DND-41 (cell line): Measurements from ENCODE around the gene EXOSC7.

Experiments
- ATAC-seq: fragments of 200-7000 bp; cut with Tn5 transposase; 3 replicates; pipeline ENCODE4 v1.9.1; 2021; ENCODE audit warnings: low read depth; ENCODE audit not compliant: insufficient read depth
- DNase-seq: peaks from one replicate; pipeline ENCODE4 v3.0.0-alpha.2; 2020
- H2AFZ ChIP-seq: 2 replicates; pipeline ENCODE4 v1.6.0; 2012; ENCODE audit warnings: low read depth, low read length
- H3K27ac ChIP-seq: 2 replicates; pipeline ENCODE4 v1.5.1; 2012; ENCODE audit warnings: low read length, inconsistent platforms
- H3K27me3 ChIP-seq: fragments of 200-600 bp; sonication (generic); 2 replicates; pipeline ENCODE4 v1.6.0; 2012; ENCODE audit warnings: low read length, mild to moderate bottlenecking, inconsistent platforms; ENCODE audit not compliant: insufficient read depth, poor library complexity
- H3K36me3 ChIP-seq: 2 replicates; pipeline ENCODE4 v1.5.1; 2012; ENCODE audit warnings: low read length, inconsistent platforms; ENCODE audit not compliant: insufficient read depth
- H3K4me1 ChIP-seq: 2 replicates; pipeline ENCODE4 v1.5.1; 2012; ENCODE audit warnings: mild to moderate bottlenecking, low read length; ENCODE audit not compliant: insufficient read depth
- H3K4me2 ChIP-seq: 2 replicates; pipeline ENCODE4 v1.6.0; 2012; ENCODE audit warnings: mild to moderate bottlenecking, moderate library complexity, low read length, inconsistent platforms; ENCODE audit not compliant: insufficient read depth
- H3K4me3 ChIP-seq, 2 experiments: fragments of 200-600 bp in 1 of 2; shearing (Covaris generic) in 1 of 2; 2 replicates each; pipeline ENCODE4 v1.5.1; 2012 to 2016; ENCODE audit warnings: inconsistent platforms in 2 of 2, low read length in 2 of 2, mild to moderate bottlenecking in 2 of 2, low read depth in 1 of 2, moderate library complexity in 1 of 2
- H3K79me2 ChIP-seq: 2 replicates; pipeline ENCODE4 v1.6.0; 2012; ENCODE audit warnings: low read length, inconsistent platforms; ENCODE audit not compliant: insufficient read depth
- H3K9ac ChIP-seq: 2 replicates; pipeline ENCODE4 v1.6.0; 2012; ENCODE audit warnings: low read depth, mild to moderate bottlenecking, inconsistent platforms, low read length, moderate library complexity
- H3K9me3 ChIP-seq: 2 replicates; pipeline ENCODE4 v1.5.1; 2012; ENCODE audit warnings: low read length, moderate library complexity, mild to moderate bottlenecking, inconsistent platforms; ENCODE audit not compliant: insufficient read depth, severe bottlenecking
- H4K20me1 ChIP-seq: 2 replicates; pipeline ENCODE4 v1.6.0; 2012; ENCODE audit warnings: low read length; ENCODE audit not compliant: insufficient read depth
- EZH2 ChIP-seq: IDR thresholded peaks from 3 replicates; pipeline ENCODE4 v1.6.1; 2012; ENCODE audit warnings: borderline replicate concordance, low read depth, mild to moderate bottlenecking, moderate library complexity, low read length, inconsistent platforms; ENCODE audit not compliant: severe bottlenecking
- TF ChIP-seq, protein P1 (sequence below): IDR thresholded peaks from 2 replicates; pipeline ENCODE4 v1.5.1; 2012; ENCODE audit warnings: borderline replicate concordance, low read length, moderate library complexity, mild to moderate bottlenecking; ENCODE audit not compliant: poor library complexity, severe bottlenecking; ENCODE audit errors: extremely low read depth

EXOSC7 gene

GRCh38 chr3:44929782-44930181, 46.3 kb upstream of the EXOSC7 start:
- H3K4me1 ChIP-seq = peaks cover 6% of the 10 kb centered on the region; the same call in 1 of the 2 replicates

DNA sequence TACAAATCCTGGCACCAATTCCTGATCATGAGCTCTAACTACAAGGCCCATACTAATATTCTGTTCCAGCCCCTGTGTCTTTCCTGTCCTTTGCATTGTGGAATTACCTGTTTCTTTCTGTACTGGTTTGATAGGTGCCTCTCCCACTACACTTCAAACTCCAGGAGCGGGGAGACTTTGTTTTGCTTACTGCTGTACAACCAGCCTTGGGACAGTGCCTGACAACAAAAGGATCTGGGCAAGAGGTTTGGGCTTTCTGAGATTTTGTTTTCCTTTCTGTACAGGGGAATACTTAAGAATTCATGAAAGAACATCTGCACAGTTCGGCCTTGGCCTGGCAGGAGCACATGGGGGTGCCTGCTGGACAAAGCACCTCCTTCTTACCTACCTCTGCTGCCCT, 45.1 kb upstream of the EXOSC7 start:
- DNase-seq (no peak), ATAC-seq (no peak)
- H3K79me2 ChIP-seq = no peaks in the 10 kb centered on the region
- no peaks in the 10 kb centered on the region for H3K27me3 ChIP-seq
- H3K36me3 ChIP-seq = peaks cover 78% of the 10 kb centered on the region
- no peaks in the 10 kb centered on the region for H4K20me1 ChIP-seq
- H3K9ac ChIP-seq = no peak overlapping the region
- H3K4me1 ChIP-seq = peaks cover 6% of the 10 kb centered on the region; the same call in 1 of the 2 replicates
- TF ChIP-seq EZH2 = no peak
- TF ChIP-seq, protein P1, sequence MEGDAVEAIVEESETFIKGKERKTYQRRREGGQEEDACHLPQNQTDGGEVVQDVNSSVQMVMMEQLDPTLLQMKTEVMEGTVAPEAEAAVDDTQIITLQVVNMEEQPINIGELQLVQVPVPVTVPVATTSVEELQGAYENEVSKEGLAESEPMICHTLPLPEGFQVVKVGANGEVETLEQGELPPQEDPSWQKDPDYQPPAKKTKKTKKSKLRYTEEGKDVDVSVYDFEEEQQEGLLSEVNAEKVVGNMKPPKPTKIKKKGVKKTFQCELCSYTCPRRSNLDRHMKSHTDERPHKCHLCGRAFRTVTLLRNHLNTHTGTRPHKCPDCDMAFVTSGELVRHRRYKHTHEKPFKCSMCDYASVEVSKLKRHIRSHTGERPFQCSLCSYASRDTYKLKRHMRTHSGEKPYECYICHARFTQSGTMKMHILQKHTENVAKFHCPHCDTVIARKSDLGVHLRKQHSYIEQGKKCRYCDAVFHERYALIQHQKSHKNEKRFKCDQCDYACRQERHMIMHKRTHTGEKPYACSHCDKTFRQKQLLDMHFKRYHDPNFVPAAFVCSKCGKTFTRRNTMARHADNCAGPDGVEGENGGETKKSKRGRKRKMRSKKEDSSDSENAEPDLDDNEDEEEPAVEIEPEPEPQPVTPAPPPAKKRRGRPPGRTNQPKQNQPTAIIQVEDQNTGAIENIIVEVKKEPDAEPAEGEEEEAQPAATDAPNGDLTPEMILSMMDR = no peak
- no peak overlapping the region for H3K4me2 ChIP-seq
- H3K27ac ChIP-seq = no peak overlapping the region
- no peaks in the 10 kb centered on the region for H3K9me3 ChIP-seq
- H2AFZ ChIP-seq = no peak overlapping the region
- H3K4me3 ChIP-seq = no peak overlapping the region

More at GRCh38 chr3:44929782-44930181, 46.3 kb upstream of the EXOSC7 start:
- no peaks in the 10 kb centered on the region for H4K20me1 ChIP-seq
- no peak overlapping the region for H2AFZ ChIP-seq
- H3K27me3 ChIP-seq = no peaks in the 10 kb centered on the region
- peaks cover 83% of the 10 kb centered on the region for H3K36me3 ChIP-seq
- ATAC-seq = no peak
- no peak overlapping the region for H3K4me3 ChIP-seq
- no peak overlapping the region for H3K4me2 ChIP-seq
- no peak for DNase-seq
- no peak overlapping the region for H3K27ac ChIP-seq
- H3K9me3 ChIP-seq = no peaks in the 10 kb centered on the region
- TF ChIP-seq EZH2 = no peak
- TF ChIP-seq, protein P1 = no peak
- no peak overlapping the region for H3K9ac ChIP-seq
- no peaks in the 10 kb centered on the region for H3K79me2 ChIP-seq

DNA sequence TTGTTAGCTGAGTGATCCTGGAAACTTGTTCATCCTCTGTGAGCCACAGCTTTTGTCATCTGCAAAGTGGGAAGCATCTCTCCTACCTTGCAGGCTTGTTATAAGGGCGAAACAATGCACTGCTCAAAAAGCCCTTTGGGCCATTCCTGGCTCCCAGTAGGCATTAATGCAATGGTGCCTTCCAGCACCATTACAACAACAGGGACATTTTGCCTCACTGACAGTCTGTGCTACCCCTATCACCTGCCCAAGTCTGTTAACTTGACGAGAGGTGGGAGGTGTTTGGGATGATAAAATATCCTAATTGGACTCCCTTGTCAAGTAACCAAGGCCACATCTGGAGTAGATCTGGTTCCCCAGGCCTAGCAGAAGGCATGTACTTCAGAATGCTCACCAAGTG, 44.3 kb upstream of the EXOSC7 start:
- Histone ChIP-seq H3K4me3 (no peak overlapping the region), H4K20me1 (no peaks in the 10 kb centered on the region), H3K4me2 (no peak overlapping the region), H3K9me3 (no peaks in the 10 kb centered on the region), H3K79me2 (no peaks in the 10 kb centered on the region), H3K36me3 (peaks cover 76% of the 10 kb centered on the region), H3K9ac (no peak overlapping the region), H2AFZ (no peak overlapping the region), H3K27me3 (no peaks in the 10 kb centered on the region), H3K4me1 (peaks cover 6% of the 10 kb centered on the region; the same call in 1 of the 2 replicates), H3K27ac (no peak overlapping the region)
- TF ChIP-seq EZH2 = no peak
- TF ChIP-seq, protein P1 = no peak
- no peak for DNase-seq
- ATAC-seq = no peak

DNA sequence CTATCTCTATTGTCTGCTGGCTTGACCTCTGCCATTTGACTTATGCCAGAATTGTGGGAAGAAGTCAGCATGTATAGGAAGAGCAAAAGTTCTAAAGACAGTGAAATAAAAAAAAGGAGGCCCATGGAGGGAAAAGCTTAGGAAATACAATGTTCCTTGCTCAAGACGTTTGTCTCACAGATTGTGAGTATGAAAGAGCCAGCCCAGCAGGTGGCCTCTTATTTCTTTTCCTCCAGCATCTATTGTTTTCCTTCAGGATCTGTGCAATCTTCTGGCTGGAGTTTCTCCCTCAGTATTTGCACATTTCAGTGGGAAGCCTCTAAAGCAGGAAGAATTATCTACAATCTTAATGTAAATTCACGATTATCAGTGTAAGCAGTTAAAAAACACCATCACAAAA, 43.8 kb upstream of the EXOSC7 start:
- Histone ChIP-seq H3K36me3 (peaks cover 71% of the 10 kb centered on the region), H3K9ac (no peak overlapping the region), H2AFZ (no peak overlapping the region), H4K20me1 (no peaks in the 10 kb centered on the region), H3K4me1 (peaks cover 6% of the 10 kb centered on the region; the same call in 1 of the 2 replicates), H3K4me3 (no peak overlapping the region), H3K27ac (no peak overlapping the region), H3K79me2 (no peaks in the 10 kb centered on the region), H3K9me3 (no peaks in the 10 kb centered on the region), H3K27me3 (no peaks in the 10 kb centered on the region), H3K4me2 (no peak overlapping the region)
- TF ChIP-seq EZH2 = no peak
- TF ChIP-seq, protein P1 = no peak
- DNase-seq (no peak), ATAC-seq (no peak)
